Calu3 (cell line): ENCODE data around the gene PDE6B. TPM values are rescaled to one million over a fixed set of nuclear protein-coding genes. Genes with fewer than 3 reads are reported as not detected.

Experiments
- BruUV-seq: library from RNA; stranded (reverse); fragments of 400-500 nt; replicated peaks from 2 replicates; lab custom pipeline; 2021; lab: Mats Ljungman, UMichigan
- CTCF ChIA-PET: fragments of 300-600 bp; sonication (Branson Sonifier 250); formaldehyde crosslinking; loops from one replicate; lab custom pipeline; 2022; ENCODE audit warnings: antibody characterized with exemption; lab: Charles Lee
- DNase-seq: peaks from one replicate; pipeline ENCODE4 v3.0.0; 2022
- H3K27ac Mint-ChIP-seq: one replicate; pipeline ENCODE4 v1.8.0; 2022; ENCODE audit warnings: mixed read lengths; ENCODE audit not compliant: unreplicated experiment
- H3K27me3 Mint-ChIP-seq: one replicate; pipeline ENCODE4 v1.8.0; 2022; ENCODE audit warnings: mixed read lengths; ENCODE audit not compliant: unreplicated experiment
- H3K36me3 Mint-ChIP-seq: one replicate; pipeline ENCODE4 v1.8.0; 2022; ENCODE audit warnings: mild to moderate bottlenecking, moderate library complexity, mixed read lengths; ENCODE audit not compliant: insufficient read depth, unreplicated experiment
- H3K4me1 Mint-ChIP-seq: one replicate; pipeline ENCODE4 v1.8.0; 2022; ENCODE audit warnings: mild to moderate bottlenecking, low read depth, mixed read lengths; ENCODE audit not compliant: unreplicated experiment
- H3K4me3 Mint-ChIP-seq: one replicate; pipeline ENCODE4 v1.8.0; 2022; ENCODE audit warnings: mild to moderate bottlenecking, low read depth, moderate library complexity, mixed read lengths; ENCODE audit not compliant: unreplicated experiment
- H3K9me3 Mint-ChIP-seq: one replicate; pipeline ENCODE4 v1.8.0; 2022; ENCODE audit warnings: low read depth, mixed read lengths; ENCODE audit not compliant: unreplicated experiment
- CTCF ChIP-seq: fragments of 200-600 bp; IDR thresholded peaks from one replicate; pipeline ENCODE4 v1.8.0; 2022; ENCODE audit warnings: antibody characterized with exemption; ENCODE audit not compliant: unreplicated experiment
- intact Hi-C: fragments of 100-400 bp; cut with micrococcal nuclease; formaldehyde crosslinking; loops from one replicate; pipeline ENCODE4 v1.10.0; 2022; ENCODE audit not compliant: unreplicated experiment
- total RNA-seq: library from RNA; stranded (reverse); gene quantifications from 2 replicates; pipeline ENCODE4 v1.2.3, GENCODE V29; 2022

Gene PDE6B
- total RNA-seq, 1 experiment from 2014 or later: not detected

DNA sequence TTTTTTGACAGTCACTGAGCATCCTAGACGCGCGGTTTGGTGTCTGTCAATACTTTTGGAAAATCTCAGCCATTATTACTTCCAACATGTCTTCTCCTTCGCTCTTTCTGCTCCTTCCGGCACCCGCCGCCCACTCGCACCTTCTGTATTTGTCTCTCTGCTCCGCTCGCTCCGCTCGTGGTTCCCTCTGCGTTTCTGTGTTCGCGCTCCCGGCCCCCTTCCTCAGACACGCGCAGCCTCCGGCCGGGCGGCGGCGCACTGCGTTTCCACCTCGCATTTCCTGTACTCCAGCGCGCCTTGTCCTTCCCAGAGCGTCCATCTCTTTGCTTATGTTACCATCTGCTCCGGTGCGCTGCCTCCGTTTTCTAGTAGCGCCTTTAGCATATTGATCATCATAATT is 21.1 kb downstream of the PDE6B start:
- TF ChIP-seq CTCF: no peak
- no TSS peak for BruUV-seq
- Mint-ChIP-seq H3K27ac (no peak overlapping the region), H3K36me3 (no peaks in the 10 kb centered on the region), H3K4me1 (no peaks in the 10 kb centered on the region), H3K27me3 (peaks cover 13% of the 10 kb centered on the region), H3K4me3 (no peak overlapping the region), H3K9me3 (peaks cover 4% of the 10 kb centered on the region)
- DNase-seq: no peak
- intact Hi-C loops: no loop called here
- CTCF ChIA-PET: no interaction called here

GRCh38 chr4:647481-647880 is 22.1 kb downstream of the PDE6B start:
- no TSS peak for BruUV-seq
- Mint-ChIP-seq H3K27me3 (peaks cover 23% of the 10 kb centered on the region), H3K36me3 (no peaks in the 10 kb centered on the region), H3K9me3 (peaks cover 4% of the 10 kb centered on the region), H3K4me3 (no peak overlapping the region), H3K4me1 (no peaks in the 10 kb centered on the region), H3K27ac (no peak overlapping the region)
- DNase-seq: no peak
- CTCF ChIA-PET: no interaction called here
- TF ChIP-seq CTCF: no peak
- intact Hi-C loops: no loop called here

GRCh38 chr4:648579-649292 is 23.4 kb downstream of the PDE6B start:
- Mint-ChIP-seq H3K36me3 (no peaks in the 10 kb centered on the region), H3K27me3 (peaks cover 26% of the 10 kb centered on the region), H3K4me3 (no peak overlapping the region), H3K4me1 (no peaks in the 10 kb centered on the region), H3K9me3 (peaks cover 4% of the 10 kb centered on the region), H3K27ac (no peak overlapping the region)
- TF ChIP-seq CTCF: no peak
- BruUV-seq: no TSS peak
- DNase-seq: no peak
- intact Hi-C loops: no loop called here
- CTCF ChIA-PET: interaction anchor here (0.6 kb wide), 1 partner anchor 25 kb away, joined by 7 read pairs; no protein-coding TSS in a partner anchor

- no peak for TF ChIP-seq CTCF
- Mint-ChIP-seq H3K36me3 (no peaks in the 10 kb centered on the region), H3K27ac (no peak overlapping the region), H3K27me3 (peaks cover 26% of the 10 kb centered on the region), H3K9me3 (peaks cover 4% of the 10 kb centered on the region), H3K4me1 (no peaks in the 10 kb centered on the region), H3K4me3 (no peak overlapping the region)
- no TSS peak for BruUV-seq
- intact Hi-C loops: no loop called here
- no peak for DNase-seq
- CTCF ChIA-PET: interaction anchor here (0.6 kb wide), 1 partner anchor 26 kb away, joined by 7 read pairs; no protein-coding TSS in a partner anchor
Observed at GRCh38 chr4:649293-649625, 23.9 kb downstream of the PDE6B start.
